AG08396 (cell line): Measurements from ENCODE around the gene PIK3R6.
"Not testable (repeated sequence)": the region's sequence is repeated elsewhere in the genome, so short reads cannot be mapped to it uniquely, and the experiment has no call there.

Source experiments
- DNase-seq: peaks from one replicate; pipeline ENCODE4 v3.0.0; 2012; ENCODE audit warnings: low spot score, mixed read lengths

The PIK3R6 gene

GRCh38 chr17:8873801-8874715, 6.6 kb upstream of the PIK3R6 start:
- no peak for DNase-seq

- DNase-seq: no peak
Observed at GRCh38 chr17:8872705-8873435, 5.4 kb upstream of the PIK3R6 start.

- no peak for DNase-seq
Observed at GRCh38 chr17:8872036-8872704, 4.7 kb upstream of the PIK3R6 start.

- no peak for DNase-seq
Observed at GRCh38 chr17:8871081-8871581, 3.7 kb upstream of the PIK3R6 start.

- no peak for DNase-seq
Observed at GRCh38 chr17:8870406-8871040, 3.0 kb upstream of the PIK3R6 start.

- DNase-seq: no peak
Observed at GRCh38 chr17:8869114-8869815, 1.8 kb upstream of the PIK3R6 start.

- DNase-seq: no peak
Observed at GRCh38 chr17:8868529-8868951, 1.1 kb upstream of the PIK3R6 start.

- no peak for DNase-seq
Observed at GRCh38 chr17:8868092-8868491, 618 bp upstream of the PIK3R6 start.

GRCh38 chr17:8865811-8866210, 1.7 kb downstream of the PIK3R6 start:
- no peak for DNase-seq

- DNase-seq: no peak
Observed at GRCh38 chr17:8865385-8865784, 2.1 kb downstream of the PIK3R6 start.

GRCh38 chr17:8862213-8863056, 5.0 kb downstream of the PIK3R6 start:
- DNase-seq: no peak

GRCh38 chr17:8861495-8862181, 5.8 kb downstream of the PIK3R6 start:
- DNase-seq: no peak

GRCh38 chr17:8859804-8860430, 7.6 kb downstream of the PIK3R6 start:
- no peak for DNase-seq

GRCh38 chr17:8859027-8859803, 8.3 kb downstream of the PIK3R6 start:
- no peak for DNase-seq

- no peak for DNase-seq
Observed at GRCh38 chr17:8857919-8858318, 9.6 kb downstream of the PIK3R6 start.

GRCh38 chr17:8856869-8857575, 10.5 kb downstream of the PIK3R6 start:
- DNase-seq: no peak

GRCh38 chr17:8856205-8856603, 11.3 kb downstream of the PIK3R6 start:
- not testable (repeated sequence) for DNase-seq
